ENCODE measurements around the gene ZKSCAN1.

Gene ZKSCAN1

GRCh38 chr7:100044718-100045117 lies 29.3 kb downstream of the ZKSCAN1 start:
- DNase-seq = peak; percentile 10

- no peak for DNase-seq
Measured at GRCh38 chr7:100048680-100049079, 33.3 kb downstream of the ZKSCAN1 start.

- peak; percentile 84 for DNase-seq
Measured at GRCh38 chr7:100049441-100050291, 34.3 kb downstream of the ZKSCAN1 start, which contains the start of gene ZSCAN21. Gene ZSCAN21 (plus strand): TSS chr7:100049774. CDS start chr7:100057007, 7,233 bp downstream.

GRCh38 chr7:100051611-100052010 lies 36.2 kb downstream of the ZKSCAN1 start:
- no peak for DNase-seq

- peak; percentile 50 for DNase-seq
Measured at GRCh38 chr7:100053215-100053614, 37.8 kb downstream of the ZKSCAN1 start.

- DNase-seq = no peak
Measured at GRCh38 chr7:100057006-100057405, 41.6 kb downstream of the ZKSCAN1 start.

- DNase-seq = no peak
Measured at GRCh38 chr7:100059251-100059739, 43.9 kb downstream of the ZKSCAN1 start.

- no peak for DNase-seq
Measured at GRCh38 chr7:100061518-100062193, 46.3 kb downstream of the ZKSCAN1 start.

GRCh38 chr7:100063376-100063775 lies 48.0 kb downstream of the ZKSCAN1 start:
- no peak for DNase-seq

- no peak for DNase-seq
Measured at GRCh38 chr7:100064162-100064561, 48.8 kb downstream of the ZKSCAN1 start.

- DNase-seq = no peak
Measured at GRCh38 chr7:100065452-100066186, 50.2 kb downstream of the ZKSCAN1 start.

- DNase-seq = no peak
Measured at GRCh38 chr7:100066953-100067352, 51.6 kb downstream of the ZKSCAN1 start.

- no peak for DNase-seq
Measured at GRCh38 chr7:100069991-100070390, 54.6 kb downstream of the ZKSCAN1 start.

GRCh38 chr7:100071018-100071723 lies 55.8 kb downstream of the ZKSCAN1 start:
- no peak for DNase-seq

- DNase-seq = no peak
Measured at GRCh38 chr7:100072462-100072861, 57.1 kb downstream of the ZKSCAN1 start.

GRCh38 chr7:100074841-100075240 lies 59.4 kb downstream of the ZKSCAN1 start:
- DNase-seq = no peak

GRCh38 chr7:100075418-100075817 lies 60.0 kb downstream of the ZKSCAN1 start:
- no peak for DNase-seq

GRCh38 chr7:100077205-100077604 lies 61.8 kb downstream of the ZKSCAN1 start:
- DNase-seq = no peak

- DNase-seq = no peak
Measured at GRCh38 chr7:100079024-100079560, 63.7 kb downstream of the ZKSCAN1 start.

- DNase-seq = no peak
Measured at GRCh38 chr7:100080907-100081534, 65.6 kb downstream of the ZKSCAN1 start.

GRCh38 chr7:100081535-100082102 lies 66.2 kb downstream of the ZKSCAN1 start, which contains the start of gene ZNF3:
Gene ZNF3 (minus strand): TSS chr7:100081723. CDS start chr7:100077357, 4,366 bp downstream.
- peak; percentile 99 for DNase-seq

Measured in CD4-positive, alpha-beta T cell treated with Interleukin-10 for 1 hour (primary cell).